ENCODE results near the gene TOP2A. TPM values are rescaled to one million over a fixed set of nuclear protein-coding genes. Genes with fewer than 3 reads are reported as not detected.

Gene TOP2A
- total RNA-seq, 1 experiment from 2014 or later, result 230 TPM

DNA sequence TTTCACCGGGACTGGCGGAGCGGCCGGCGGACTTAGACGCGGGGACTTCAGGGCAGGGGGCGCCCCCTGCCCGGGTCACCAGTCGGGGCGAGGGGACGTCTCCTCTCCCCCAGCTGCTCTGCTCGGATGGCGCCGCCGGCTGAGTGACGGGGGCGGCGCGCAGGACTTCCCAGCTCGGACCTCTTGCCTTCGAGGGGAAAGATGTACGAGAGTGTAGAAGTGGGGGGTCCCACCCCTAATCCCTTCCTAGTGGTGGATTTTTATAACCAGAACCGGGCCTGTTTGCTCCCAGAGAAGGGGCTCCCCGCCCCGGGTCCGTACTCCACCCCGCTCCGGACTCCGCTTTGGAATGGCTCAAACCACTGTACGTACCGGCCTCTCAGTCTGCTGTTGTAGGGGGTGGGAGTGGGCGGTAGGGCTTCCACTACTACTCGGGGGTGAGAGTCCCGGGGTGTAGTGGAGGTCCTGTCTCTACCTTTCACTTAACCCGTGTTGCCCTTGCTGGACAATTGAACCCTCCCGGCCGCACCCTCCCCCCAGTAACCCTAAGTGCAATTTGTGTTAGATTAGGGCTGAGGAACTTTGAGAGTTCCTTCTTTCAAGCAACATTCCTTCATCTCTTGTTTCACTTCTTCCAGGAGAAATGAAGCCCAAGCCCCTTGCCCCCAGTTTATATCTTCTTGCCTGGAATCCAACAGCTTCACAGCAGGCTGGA is 75.0 kb downstream of the TOP2A start:
- TF ChIP-seq, protein P1, sequence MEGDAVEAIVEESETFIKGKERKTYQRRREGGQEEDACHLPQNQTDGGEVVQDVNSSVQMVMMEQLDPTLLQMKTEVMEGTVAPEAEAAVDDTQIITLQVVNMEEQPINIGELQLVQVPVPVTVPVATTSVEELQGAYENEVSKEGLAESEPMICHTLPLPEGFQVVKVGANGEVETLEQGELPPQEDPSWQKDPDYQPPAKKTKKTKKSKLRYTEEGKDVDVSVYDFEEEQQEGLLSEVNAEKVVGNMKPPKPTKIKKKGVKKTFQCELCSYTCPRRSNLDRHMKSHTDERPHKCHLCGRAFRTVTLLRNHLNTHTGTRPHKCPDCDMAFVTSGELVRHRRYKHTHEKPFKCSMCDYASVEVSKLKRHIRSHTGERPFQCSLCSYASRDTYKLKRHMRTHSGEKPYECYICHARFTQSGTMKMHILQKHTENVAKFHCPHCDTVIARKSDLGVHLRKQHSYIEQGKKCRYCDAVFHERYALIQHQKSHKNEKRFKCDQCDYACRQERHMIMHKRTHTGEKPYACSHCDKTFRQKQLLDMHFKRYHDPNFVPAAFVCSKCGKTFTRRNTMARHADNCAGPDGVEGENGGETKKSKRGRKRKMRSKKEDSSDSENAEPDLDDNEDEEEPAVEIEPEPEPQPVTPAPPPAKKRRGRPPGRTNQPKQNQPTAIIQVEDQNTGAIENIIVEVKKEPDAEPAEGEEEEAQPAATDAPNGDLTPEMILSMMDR (conservative IDR thresholded peaks at IDR 0.05), result no peak
- Histone ChIP-seq H3K27me3 (ENCODE audit: insufficient read depth, low read length) (peaks cover 18% of the 10 kb centered on the region; the same call in 1 of the 2 replicates), H3K9ac (ENCODE audit: extremely low read depth, insufficient read length, low read length) (no peak overlapping the region), H3K4me1 (ENCODE audit: insufficient read depth, low read length) (peaks cover 23% of the 10 kb centered on the region), H3K79me1 (ENCODE audit: insufficient read depth, low read depth, low read length, poor library complexity, severe bottlenecking) (no peaks in the 10 kb centered on the region), H3K4me2 (ENCODE audit: insufficient read depth, insufficient read length, low read length) (peak overlapping the region; percentile 41), H3K27ac (ENCODE audit: insufficient read length, low read depth, low read length) (no peak overlapping the region), H3K23me2 (ENCODE audit: insufficient read length, low read depth, low read length, poor library complexity, severe bottlenecking) (peaks cover 25% of the 10 kb centered on the region), H3K18ac (ENCODE audit: insufficient read length, low read depth, low read length) (no peak overlapping the region), H4K8ac (replicated peaks; ENCODE audit: insufficient read length, low read depth, low read length) (no peak overlapping the region), H4K20me1 (ENCODE audit: control insufficient read depth, insufficient read depth, insufficient read length) (no peaks in the 10 kb centered on the region), H3K56ac (ENCODE audit: insufficient read length, low read depth, low read length) (no peak overlapping the region), H2BK12ac (ENCODE audit: insufficient read length, low read depth, low read length) (no peak overlapping the region), H3K4ac (ENCODE audit: low read depth, low read length) (no peak overlapping the region), H3K14ac (ENCODE audit: insufficient read depth, low read length) (no peak overlapping the region), H3K9me3 (ENCODE audit: control insufficient read depth, low read depth, low read length) (no peaks in the 10 kb centered on the region), H2BK5ac (ENCODE audit: insufficient read length, low read length) (no peak overlapping the region), H2BK15ac (ENCODE audit: low read depth, low read length) (no peak overlapping the region), H2BK20ac (ENCODE audit: low read depth, low read length, poor library complexity, severe bottlenecking) (no peak overlapping the region), H4K5ac (ENCODE audit: insufficient read length, low read depth, low read length) (no peak overlapping the region), H4K91ac (ENCODE audit: insufficient read length, low read depth, low read length) (no peak overlapping the region), H2AFZ (ENCODE audit: low read length) (no peak overlapping the region), H2AK5ac (ENCODE audit: insufficient read length, low read length) (no peak overlapping the region), H3K79me2 (ENCODE audit: insufficient read depth, low read length) (no peaks in the 10 kb centered on the region), H3T11ph (ENCODE audit: low read length) (no peak overlapping the region), H3K23ac (ENCODE audit: insufficient read length, low read depth, low read length) (no peak overlapping the region), H2BK120ac (ENCODE audit: low read depth, low read length, poor library complexity, severe bottlenecking) (no peak overlapping the region)
- H3K36me3 Mint-ChIP-seq (ENCODE audit: insufficient read depth in 1 of 3, low read depth in 3 of 3), result peaks cover 0 to 6% (median 6%) of the 10 kb centered on the region in 3 experiments; a peak in 3 of 7 replicates
- no peak overlapping the region for H3K27ac Mint-ChIP-seq
- peak overlapping the region; percentile 69 to 85 for H3K4me3 Mint-ChIP-seq
- H3K4me1 Mint-ChIP-seq, result peaks cover 47 to 51% of the 10 kb centered on the region in 2 experiments
- DNase-seq, result no peak
- peaks cover 86% of the 10 kb centered on the region for H3K27me3 Mint-ChIP-seq (ENCODE audit: low read depth)
- no CpG with 5 or more reads among the region's 38 CpGs for WGBS (ENCODE audit: extremely low coverage, insufficient read length, low lambda C conversion rate)
- H3K9me3 Mint-ChIP-seq, result no peaks in the 10 kb centered on the region
